Endothelial cell of umbilical vein (primary cell): ENCODE results near the gene PRUNE1. TPM values are rescaled to one million over a fixed set of nuclear protein-coding genes. Genes with fewer than 3 reads are reported as not detected.

Experiments
- BruUV-seq: library from RNA; stranded (reverse); fragments of 400-500 nt; replicated peaks from 2 replicates; lab custom pipeline; 2021; lab: Mats Ljungman, UMichigan
- CTCF ChIA-PET: fragments of 300-600, 350-600 bp; sonication (Branson Sonifier 250); formaldehyde crosslinking; loops from one replicate; lab custom pipeline; 2021; ENCODE audit warnings: antibody characterized with exemption, inconsistent platforms; lab: Charles Lee
- POLR2A ChIA-PET: fragments of 300-600, 350-600 bp; sonication (Branson Sonifier 250); formaldehyde crosslinking; loops from one replicate; lab custom pipeline; 2021; ENCODE audit warnings: antibody characterized with exemption, inconsistent platforms; lab: Charles Lee
- DNase-seq: peaks from one replicate; pipeline ENCODE4 v3.0.0-alpha.2; 2011; ENCODE audit warnings: low read depth, low spot score
- FAIRE-seq: peaks from 2 replicates; lab custom pipeline; 2011; peaks lifted over from hg19 to GRCh38; lab: Jason Lieb, UNC
- H2AFZ ChIP-seq: 2 replicates; pipeline ENCODE4 v1.6.0; 2012; ENCODE audit warnings: low read depth, low read length, control low read depth, inconsistent platforms
- H3K27ac ChIP-seq: 2 replicates; pipeline ENCODE4 v1.5.1; 2011; ENCODE audit warnings: low read depth, mild to moderate bottlenecking, control low read depth, low read length, moderate library complexity; ENCODE audit not compliant: insufficient read depth
- H3K27me3 ChIP-seq, 2 experiments: 2 replicates each; pipeline versions ENCODE4 v1.6.0 to v1.6.1; 2011; ENCODE audit warnings: low read length in 2 of 2, mixed read lengths in 1 of 2; ENCODE audit not compliant: control insufficient read depth in 2 of 2, insufficient read depth in 2 of 2
- H3K36me3 ChIP-seq, 2 experiments: 2 replicates in 1 of 2; 3 replicates in 1 of 2; pipeline ENCODE4 v1.5.1; 2011; ENCODE audit warnings: low read length in 2 of 2, mild to moderate bottlenecking in 1 of 2, moderate library complexity in 1 of 2; ENCODE audit not compliant: control insufficient read depth in 2 of 2, insufficient read depth in 2 of 2; ENCODE audit errors: extremely low read depth in 1 of 2
- H3K4me1 ChIP-seq: 3 replicates; pipeline ENCODE4 v1.5.1; 2011; ENCODE audit warnings: mild to moderate bottlenecking, low read length; ENCODE audit not compliant: control insufficient read depth, insufficient read depth; ENCODE audit errors: extremely low read depth
- H3K4me2 ChIP-seq: 2 replicates; pipeline ENCODE4 v1.6.1; 2011; ENCODE audit warnings: low read length, control low read depth, mixed read lengths; ENCODE audit not compliant: insufficient read depth
- H3K4me3 ChIP-seq, 3 experiments: fragments of 200-600 bp in 1 of 3; sonication (generic), shearing (Covaris generic) in 1 of 3; replicated peaks in 1 of 3; 2 replicates each; pipeline ENCODE4 v1.5.1; 2011 to 2016; ENCODE audit warnings: control low read depth in 3 of 3, low read length in 3 of 3, mild to moderate bottlenecking in 2 of 3, inconsistent platforms in 1 of 3, low read depth in 1 of 3, moderate library complexity in 1 of 3; ENCODE audit not compliant: insufficient read depth in 1 of 3
- H3K79me2 ChIP-seq: 2 replicates; pipeline ENCODE4 v1.6.0; 2012; ENCODE audit warnings: low read length, inconsistent platforms; ENCODE audit not compliant: control insufficient read depth, insufficient read depth
- H3K9ac ChIP-seq: replicated peaks from 2 replicates; pipeline ENCODE3; 2011; ENCODE audit warnings: low read length, control low read depth; ENCODE audit not compliant: insufficient read depth; ENCODE audit errors: extremely low read depth
- H3K9me1 ChIP-seq: replicated peaks from 3 replicates; pipeline ENCODE4 v1.6.0; 2011; ENCODE audit warnings: mild to moderate bottlenecking, low read length; ENCODE audit not compliant: control insufficient read depth, insufficient read depth; ENCODE audit errors: extremely low read depth
- H3K9me3 ChIP-seq: replicated peaks from 2 replicates; pipeline ENCODE4 v1.5.1; 2012; ENCODE audit warnings: low read length, inconsistent platforms; ENCODE audit not compliant: control insufficient read depth, insufficient read depth
- H4K20me1 ChIP-seq: replicated peaks from 2 replicates; pipeline ENCODE3; 2011; ENCODE audit warnings: mild to moderate bottlenecking, low read length; ENCODE audit not compliant: control insufficient read depth, insufficient read depth; ENCODE audit errors: extremely low read depth
- CTCF ChIP-seq, 2 donors: IDR thresholded peaks; 1 replicate in 1 of 2; 2 replicates in 1 of 2; pipeline ENCODE4 v1.5.1; 2011; ENCODE audit warnings: low read length in 2 of 2, mild to moderate bottlenecking in 2 of 2, moderate library complexity in 2 of 2, control low read depth in 1 of 2, inconsistent platforms in 1 of 2, low read depth in 1 of 2; ENCODE audit not compliant: insufficient read depth in 1 of 2; ENCODE audit errors: extremely low read depth in 1 of 2
- EZH2 ChIP-seq: IDR thresholded peaks from 2 replicates; pipeline ENCODE4 v1.6.1; 2012; ENCODE audit warnings: borderline replicate concordance, low read depth, mild to moderate bottlenecking, moderate library complexity, low read length, inconsistent platforms; ENCODE audit not compliant: severe bottlenecking
- FOS ChIP-seq: IDR thresholded peaks from 2 replicates; pipeline ENCODE4 v1.6.1; 2011; ENCODE audit warnings: mild to moderate bottlenecking, low read length, moderate library complexity, borderline replicate concordance; ENCODE audit not compliant: insufficient read depth
- GATA2 ChIP-seq: IDR thresholded peaks from 2 replicates; pipeline ENCODE4 v1.7.0; 2011; ENCODE audit warnings: low read depth, mild to moderate bottlenecking, moderate library complexity, mixed read lengths, low read length; ENCODE audit not compliant: insufficient read length, insufficient read depth
- JUN ChIP-seq: IDR thresholded peaks from 2 replicates; pipeline ENCODE4 v1.6.1; 2011; ENCODE audit warnings: borderline replicate concordance, low read depth; ENCODE audit not compliant: insufficient read length, insufficient read depth
- MAX ChIP-seq: IDR thresholded peaks from 2 replicates; pipeline ENCODE4 v1.6.1; 2011; ENCODE audit not compliant: insufficient read depth, insufficient read length
- MYC ChIP-seq: IDR thresholded peaks from one replicate; pipeline ENCODE4 v1.6.1; 2011; ENCODE audit warnings: mild to moderate bottlenecking, low read depth, low read length
- POLR2A ChIP-seq: IDR thresholded peaks from 2 replicates; pipeline ENCODE4 v1.6.1; 2012; ENCODE audit warnings: low read depth, mild to moderate bottlenecking, control low read depth, low read length
- POLR2AphosphoS5 ChIP-seq: IDR thresholded peaks from 2 replicates; pipeline ENCODE4 v1.6.1; 2012; ENCODE audit warnings: low read depth, mild to moderate bottlenecking, control low read depth, low read length, moderate library complexity; ENCODE audit not compliant: insufficient read depth
- dilution Hi-C: fragments of 300-500 bp; cut with MboI; formaldehyde crosslinking; loops from one replicate; pipeline ENCODE4 v1.15.0; 2019; ENCODE audit warnings: low sequenced_read_pairs; ENCODE audit not compliant: extremely low pct_ligation_motif_present
- intact Hi-C: fragments of 100-400 bp; cut with micrococcal nuclease; formaldehyde crosslinking; loops from one replicate; pipeline ENCODE4 v1.10.0; 2022
- polyA plus RNA-seq, 4 experiments: library from polyadenylated mRNA; depleted of rRNA in 3 of 4; stranded (reverse) in 3 of 4; unstranded in 1 of 4; fragments of >200 nt; gene quantifications; 2 replicates each; pipeline versions ENCODE4 v1.2.1 to v1.2.3, GENCODE V29; 2011 to 2012; ENCODE audit warnings: missing spikeins in 1 of 4
- total RNA-seq: library from RNA; stranded (reverse); gene quantifications from 2 replicates; pipeline ENCODE4 v1.2.3, GENCODE V29; 2021

Gene PRUNE1
- total and polyA plus RNA-seq, 2 donors (not counting 3 experiments of a cell fraction or from before 2014, with no cell fraction given) = 8.6 to 17.5 TPM

- Histone ChIP-seq H3K4me1 (peaks cover 11% of the 10 kb centered on the region), H3K79me2 (no peaks in the 10 kb centered on the region), H3K27me3 (no peaks in the 10 kb centered on the region), H3K27ac (no peak overlapping the region), H2AFZ (no peak overlapping the region), H3K9me3 (no peaks in the 10 kb centered on the region), H3K4me3 (no peak overlapping the region), H3K9me1 (no peaks in the 10 kb centered on the region), H4K20me1 (no peaks in the 10 kb centered on the region), H3K9ac (no peak overlapping the region), H3K4me2 (no peak overlapping the region), H3K36me3 (peaks cover 0 to 11% of the 10 kb centered on the region in 2 experiments)
- intact Hi-C loops = no loop called here
- DNase-seq (no peak), FAIRE-seq (no peak)
- ChIA-PET POLR2A (interaction anchor here (0.7 to 0.8 kb wide), 2 partner anchors 8 to 17 kb away, joined by 3 read pairs; partner anchors contain the start of gene MINDY1), CTCF (interaction anchor here (0.8 to 12.3 kb wide), 4 partner anchors 8 to 50 kb away, joined by 3 to 278 read pairs (median 65); partner anchors contain the start of genes ANXA9, C1orf56, CERS2 and MINDY1)
- dilution Hi-C loops = no loop called here
- TF ChIP-seq EZH2 (no peak), POLR2AphosphoS5 (no peak), FOS (no peak), JUN (no peak), POLR2A (no peak), CTCF (IDR thresholded peaks at IDR 0.05; ENCODE audit: extremely low read depth in 1 of 2, insufficient read depth in 1 of 2, low read depth in 1 of 2, low read length in 2 of 2) (no peak), MYC (no peak), GATA2 (no peak), MAX (no peak)
- no TSS peak for BruUV-seq
These were observed 10.3 kb upstream of the PRUNE1 start for GRCh38 chr1:150997949-150998348.
